GM12875 (cell line): ENCODE measurements around the gene SPATA33.

Experiments
- H3K4me3 ChIP-seq: one replicate; pipeline ENCODE4 v1.5.1; 2011; ENCODE audit warnings: low read depth, low read length, control low read depth
- CTCF ChIP-seq: IDR thresholded peaks from 2 replicates; pipeline ENCODE4 v1.5.1; 2011; ENCODE audit warnings: low read depth, mild to moderate bottlenecking, control low read depth, inconsistent platforms, low read length, moderate library complexity, borderline replicate concordance; ENCODE audit not compliant: insufficient read depth

SPATA33 gene

DNA sequence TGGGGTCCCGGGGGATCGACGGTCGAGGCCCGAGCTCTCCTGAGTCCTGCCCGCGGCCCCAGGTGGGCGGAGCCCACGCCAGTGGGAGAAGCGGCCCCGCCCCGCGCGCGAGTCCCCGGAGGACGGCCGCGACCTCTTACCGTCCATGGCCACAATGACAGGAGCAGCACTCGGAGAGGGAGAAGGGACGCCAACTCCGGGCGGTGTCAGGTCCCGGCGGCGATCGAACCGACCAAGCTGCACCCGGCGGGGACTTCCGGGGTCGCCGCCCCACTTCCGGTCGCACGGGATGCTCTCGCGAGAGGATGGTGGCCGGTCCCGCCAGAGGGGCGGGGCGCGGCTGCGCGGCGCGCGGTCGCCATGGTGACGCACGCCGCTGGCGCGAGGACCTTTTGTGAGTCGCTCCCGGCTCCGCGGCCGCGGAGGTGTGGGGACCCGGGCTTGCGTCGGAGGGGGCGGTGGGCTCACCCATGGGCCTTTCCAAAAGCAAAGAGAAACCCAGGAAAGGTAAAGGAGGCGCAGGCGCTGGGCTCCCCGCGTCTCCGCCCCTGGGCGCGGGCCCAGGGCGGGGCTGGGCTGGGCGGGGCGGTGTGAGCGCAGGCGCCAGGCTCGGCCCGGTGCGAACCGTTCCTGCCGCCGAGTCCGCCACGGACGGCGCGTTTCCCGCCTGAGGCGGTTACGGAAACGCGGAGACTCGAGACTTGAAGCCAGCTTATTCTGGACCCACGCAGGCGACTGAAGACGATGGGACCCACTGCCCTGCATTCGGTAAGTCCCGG lies at the start of gene SPATA33, which contains the start of gene CHMP1A:
TSS of gene SPATA33 (plus strand) at position 395 of the 779 bp plus-strand sequence. CDS start at position 471, 76 bp downstream.
TSS of gene CHMP1A (minus strand) at position 267 of the 779 bp plus-strand sequence. CDS start at position 147, 120 bp downstream.
- no peak for TF ChIP-seq CTCF

GRCh38 chr16:89607937-89608740 lies 49.5 kb upstream of the SPATA33 start:
- H3K4me3 ChIP-seq: no peak overlapping the region
- TF ChIP-seq CTCF: no peak

More for the DNA sequence above, at the start of gene SPATA33, which contains the start of gene CHMP1A:
- H3K4me3 ChIP-seq: peak within 1 kb of the TSS; percentile 99

GRCh38 chr16:89610108-89610453 lies 47.6 kb upstream of the SPATA33 start:
- H3K4me3 ChIP-seq: no peak overlapping the region

DNA sequence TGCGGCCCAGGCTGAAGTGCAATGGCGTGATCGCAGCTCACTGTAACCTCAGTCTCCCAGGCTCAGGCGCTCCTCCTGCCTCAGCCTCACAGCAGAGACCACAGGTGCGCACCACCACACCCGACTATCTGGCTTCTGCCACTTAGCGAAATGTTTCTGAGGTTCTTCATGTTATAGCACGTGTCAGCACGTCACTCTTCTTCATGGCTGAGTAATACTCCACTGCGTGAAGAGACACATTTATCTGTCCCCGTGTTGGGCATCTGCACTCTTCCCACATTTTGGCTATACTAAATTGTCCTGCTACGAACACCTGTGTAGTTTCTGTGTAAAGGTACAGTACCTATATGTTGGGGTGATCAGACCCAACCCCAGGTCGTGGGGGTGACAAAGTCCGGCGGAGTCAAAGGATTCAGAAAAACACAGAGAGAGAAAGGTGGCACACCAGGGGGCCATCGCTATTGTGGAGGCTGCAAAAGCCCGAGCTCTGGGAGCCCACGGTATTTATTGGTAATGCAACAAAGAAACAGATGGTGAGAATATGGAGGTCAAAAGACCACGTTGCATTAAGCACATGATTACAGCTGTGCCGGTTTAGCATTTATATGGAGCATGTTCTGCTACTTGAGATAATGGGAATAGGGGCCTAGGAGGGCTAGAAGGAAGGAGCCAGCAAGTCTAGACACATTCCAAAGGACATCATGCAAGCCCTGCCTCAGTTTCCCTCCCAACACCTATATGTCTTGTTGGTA lies 45.0 kb upstream of the SPATA33 start:
- no peak for TF ChIP-seq CTCF
- no peak overlapping the region for H3K4me3 ChIP-seq

More at GRCh38 chr16:89610108-89610453, 47.6 kb upstream of the SPATA33 start:
- no peak for TF ChIP-seq CTCF

- TF ChIP-seq CTCF: no peak
- no peak within 1 kb of the TSS for H3K4me3 ChIP-seq
These were observed 44.2 kb upstream of the SPATA33 start, which contains the start of gene DPEP1 for GRCh38 chr16:89613231-89613953. Gene DPEP1, plus strand, starts transcription at chr16:89613642. Its CDS starts 16,769 bp downstream, at chr16:89630411.

DNA sequence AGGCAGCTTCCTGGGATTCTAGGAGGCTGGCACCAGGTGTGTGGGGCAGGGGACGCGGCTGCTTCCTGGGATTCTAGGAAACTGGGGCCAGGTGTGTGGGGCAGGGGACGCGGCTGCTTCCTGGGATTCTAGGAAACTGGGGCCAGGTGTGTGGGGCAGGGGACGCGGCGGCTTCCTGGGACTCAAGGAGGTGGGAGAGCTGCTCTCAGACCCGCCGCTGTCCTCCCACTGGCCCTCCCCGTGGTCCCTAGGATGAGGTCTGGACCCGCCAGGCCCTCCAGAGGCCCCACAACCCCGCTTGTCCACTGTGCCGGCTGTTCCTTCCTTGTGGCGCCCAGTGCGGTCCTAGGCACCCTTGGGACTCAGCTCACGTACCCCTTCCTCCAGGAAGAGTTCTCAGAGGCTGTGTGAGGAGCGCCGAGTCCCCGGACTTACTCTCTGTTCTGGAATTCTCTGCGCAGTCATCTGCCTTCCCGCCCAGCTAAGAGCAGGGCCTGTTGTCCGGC lies 43.6 kb upstream of the SPATA33 start:
- no peak for TF ChIP-seq CTCF
- H3K4me3 ChIP-seq: no peak overlapping the region
